ENCODE measurements around the gene ANKRD53.

Gene ANKRD53

GRCh38 chr2:71004857-71005256 is 26.4 kb downstream of the ANKRD53 start:
- H3K79me2 ChIP-seq (ENCODE audit: low read length): no peaks in the 10 kb centered on the region
- H3K9ac ChIP-seq (ENCODE audit: low read length): no peak overlapping the region

GRCh38 chr2:71005271-71006202 is 27.1 kb downstream of the ANKRD53 start:
- H3K4me3 ChIP-seq (ENCODE audit: low read length): no peak overlapping the region
- TF ChIP-seq EZH2 (optimal IDR thresholded peaks at IDR 0.05; ENCODE audit: low read depth, low read length): no peak
- no peak for TF ChIP-seq CTCF (IDR thresholded peaks at IDR 0.05; ENCODE audit: low read length)
- no peak for TF ChIP-seq EZH2phosphoT487 (IDR thresholded peaks at IDR 0.05; ENCODE audit: low read length)
- H3K4me1 ChIP-seq (ENCODE audit: low read length): 0 out of 2 replicates have a peak, but pooled peaks cover 3% of the 10 kb centered on the region
- H3K36me3 ChIP-seq (replicated peaks; ENCODE audit: insufficient read depth, low read length): no peaks in the 10 kb centered on the region
- H2AFZ ChIP-seq (ENCODE audit: low read length): no peak overlapping the region
- no peak overlapping the region for H3K4me2 ChIP-seq (ENCODE audit: low read depth, low read length)
- H3K27ac ChIP-seq (ENCODE audit: low read length): no peak overlapping the region
- no peaks in the 10 kb centered on the region for H3K27me3 ChIP-seq (replicated peaks; ENCODE audit: insufficient read depth, low read length)
- H4K20me1 ChIP-seq (ENCODE audit: insufficient read depth, low read length): no peaks in the 10 kb centered on the region
- no peaks in the 10 kb centered on the region for H3K9me2 ChIP-seq (replicated peaks; ENCODE audit: insufficient read depth, low read length)
- no peak overlapping the region for H3K9ac ChIP-seq (ENCODE audit: low read length)
- no peaks in the 10 kb centered on the region for H3F3A ChIP-seq (ENCODE audit: insufficient read depth, low read length)
- no peaks in the 10 kb centered on the region for H3K79me2 ChIP-seq (ENCODE audit: low read length)
- no peaks in the 10 kb centered on the region for H3K9me3 ChIP-seq (replicated peaks; ENCODE audit: insufficient read depth, low read length)
- DNase-seq: no peak

More at GRCh38 chr2:71004857-71005256, 26.4 kb downstream of the ANKRD53 start:
- DNase-seq: no peak
- Histone ChIP-seq H3F3A (ENCODE audit: insufficient read depth, low read length) (no peaks in the 10 kb centered on the region), H3K4me2 (ENCODE audit: low read depth, low read length) (no peak overlapping the region), H3K27ac (ENCODE audit: low read length) (no peak overlapping the region), H2AFZ (ENCODE audit: low read length) (no peak overlapping the region), H3K36me3 (replicated peaks; ENCODE audit: insufficient read depth, low read length) (no peaks in the 10 kb centered on the region), H3K4me3 (ENCODE audit: low read length) (no peak overlapping the region), H3K4me1 (ENCODE audit: low read length) (0 out of 2 replicates have a peak, but pooled peaks cover 3% of the 10 kb centered on the region), H4K20me1 (ENCODE audit: insufficient read depth, low read length) (no peaks in the 10 kb centered on the region), H3K27me3 (replicated peaks; ENCODE audit: insufficient read depth, low read length) (no peaks in the 10 kb centered on the region), H3K9me3 (replicated peaks; ENCODE audit: insufficient read depth, low read length) (no peaks in the 10 kb centered on the region), H3K9me2 (replicated peaks; ENCODE audit: insufficient read depth, low read length) (no peaks in the 10 kb centered on the region)
- TF ChIP-seq EZH2phosphoT487 (IDR thresholded peaks at IDR 0.05; ENCODE audit: low read length) (no peak), CTCF (IDR thresholded peaks at IDR 0.05; ENCODE audit: low read length) (no peak)

GRCh38 chr2:71006323-71006722 is 27.9 kb downstream of the ANKRD53 start:
- TF ChIP-seq EZH2 (optimal IDR thresholded peaks at IDR 0.05; ENCODE audit: low read depth, low read length) (no peak), CTCF (IDR thresholded peaks at IDR 0.05; ENCODE audit: low read length) (no peak), EZH2phosphoT487 (IDR thresholded peaks at IDR 0.05; ENCODE audit: low read length) (no peak)
- H3K79me2 ChIP-seq (ENCODE audit: low read length): no peaks in the 10 kb centered on the region

More at GRCh38 chr2:71006323-71006722, 27.9 kb downstream of the ANKRD53 start:
- H3K4me2 ChIP-seq (ENCODE audit: low read depth, low read length): no peak overlapping the region
- H3K4me1 ChIP-seq (ENCODE audit: low read length): 0 out of 2 replicates have a peak, but pooled peaks cover 3% of the 10 kb centered on the region
- H3K9me2 ChIP-seq (replicated peaks; ENCODE audit: insufficient read depth, low read length): no peaks in the 10 kb centered on the region
- H4K20me1 ChIP-seq (ENCODE audit: insufficient read depth, low read length): no peaks in the 10 kb centered on the region
- H3K27me3 ChIP-seq (replicated peaks; ENCODE audit: insufficient read depth, low read length): no peaks in the 10 kb centered on the region
- no peaks in the 10 kb centered on the region for H3K36me3 ChIP-seq (replicated peaks; ENCODE audit: insufficient read depth, low read length)
- no peak for DNase-seq
- H3F3A ChIP-seq (ENCODE audit: insufficient read depth, low read length): no peaks in the 10 kb centered on the region
- H2AFZ ChIP-seq (ENCODE audit: low read length): no peak overlapping the region
- no peaks in the 10 kb centered on the region for H3K9me3 ChIP-seq (replicated peaks; ENCODE audit: insufficient read depth, low read length)
- no peak overlapping the region for H3K27ac ChIP-seq (ENCODE audit: low read length)
- no peak overlapping the region for H3K9ac ChIP-seq (ENCODE audit: low read length)
- no peak overlapping the region for H3K4me3 ChIP-seq (ENCODE audit: low read length)

Data from MM.1S (cell line).